ENCODE measurements around the gene B4GALT2. TPM values are rescaled to one million over a fixed set of nuclear protein-coding genes. Genes with fewer than 3 reads are reported as not detected.

The B4GALT2 gene
- total RNA-seq, 8 experiments from 2014 or later, result 36.6 to 83.3 (median 54.3) TPM

Other genes with a start within 250 kb of the B4GALT2 start
- gene ARTN, start 45.4 kb upstream of the B4GALT2 start, total RNA-seq, result 1 to 10 TPM in 4 of 8 experiments, under 1 TPM in 4; 0.21 to 3.5 (median 1.3) TPM
- 10 to 100 TPM; 21.1 to 30.4 (median 26.7) TPM for gene IPO13, start 32.3 kb upstream of the B4GALT2 start, total RNA-seq
- gene DPH2, start 9.2 kb upstream of the B4GALT2 start, total RNA-seq, result 10 to 100 TPM; 18.8 to 45.2 (median 36.7) TPM
- gene ATP6V0B, start 4.2 kb upstream of the B4GALT2 start, total RNA-seq, result 100 to 1,000 TPM; 106 to 333 (median 237) TPM
- 10 to 100 TPM in 2 of 8 experiments, 1 to 10 TPM in 6; 2.9 to 13.3 (median 6.3) TPM for gene CCDC24, start 12.4 kb downstream of the B4GALT2 start, total RNA-seq
- 10 to 100 TPM in 4 of 8 experiments, 1 to 10 TPM in 4; 5.2 to 31.6 (median 14.1) TPM for gene SLC6A9, start 52.3 kb downstream of the B4GALT2 start, total RNA-seq
- gene KLF17, start 139.6 kb downstream of the B4GALT2 start, total RNA-seq, result under 1 TPM in 5 of 8 experiments, not detected in 3; 0.09 to 0.62 (median 0.17) TPM
- gene KLF18, start 162.4 kb downstream of the B4GALT2 start, total RNA-seq, result under 1 TPM in 2 of 8 experiments, not detected in 6; 0.13 to 0.19 TPM
- gene DMAP1, start 234.3 kb downstream of the B4GALT2 start, total RNA-seq, result 10 to 100 TPM; 13.3 to 58.8 (median 45.4) TPM